Stimulated activated CD4-positive, alpha-beta T cell treated with anti-CD3 and anti-CD28 coated beads, Interleukin-1b, Interleukin-23, amount 100 ng/mL, for 48 hours (primary cell): ENCODE results near the gene HBB.
"Not testable (repeated sequence)": the region's sequence is repeated elsewhere in the genome, so short reads cannot be mapped to it uniquely, and the experiment has no call there.

ENCODE experiments used
- DNase-seq: peaks from one replicate; pipeline ENCODE4 v3.0.0-alpha.2; 2020

The HBB gene

DNA sequence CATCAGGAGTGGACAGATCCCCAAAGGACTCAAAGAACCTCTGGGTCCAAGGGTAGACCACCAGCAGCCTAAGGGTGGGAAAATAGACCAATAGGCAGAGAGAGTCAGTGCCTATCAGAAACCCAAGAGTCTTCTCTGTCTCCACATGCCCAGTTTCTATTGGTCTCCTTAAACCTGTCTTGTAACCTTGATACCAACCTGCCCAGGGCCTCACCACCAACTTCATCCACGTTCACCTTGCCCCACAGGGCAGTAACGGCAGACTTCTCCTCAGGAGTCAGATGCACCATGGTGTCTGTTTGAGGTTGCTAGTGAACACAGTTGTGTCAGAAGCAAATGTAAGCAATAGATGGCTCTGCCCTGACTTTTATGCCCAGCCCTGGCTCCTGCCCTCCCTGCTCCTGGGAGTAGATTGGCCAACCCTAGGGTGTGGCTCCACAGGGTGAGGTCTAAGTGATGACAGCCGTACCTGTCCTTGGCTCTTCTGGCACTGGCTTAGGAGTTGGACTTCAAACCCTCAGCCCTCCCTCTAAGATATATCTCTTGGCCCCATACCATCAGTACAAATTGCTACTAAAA is at the start of gene HBB:
Gene HBB (minus strand): TSS at position 340 of the 579 bp plus-strand sequence. CDS start 50 bp downstream, at position 290.
- DNase-seq, result no peak

DNA sequence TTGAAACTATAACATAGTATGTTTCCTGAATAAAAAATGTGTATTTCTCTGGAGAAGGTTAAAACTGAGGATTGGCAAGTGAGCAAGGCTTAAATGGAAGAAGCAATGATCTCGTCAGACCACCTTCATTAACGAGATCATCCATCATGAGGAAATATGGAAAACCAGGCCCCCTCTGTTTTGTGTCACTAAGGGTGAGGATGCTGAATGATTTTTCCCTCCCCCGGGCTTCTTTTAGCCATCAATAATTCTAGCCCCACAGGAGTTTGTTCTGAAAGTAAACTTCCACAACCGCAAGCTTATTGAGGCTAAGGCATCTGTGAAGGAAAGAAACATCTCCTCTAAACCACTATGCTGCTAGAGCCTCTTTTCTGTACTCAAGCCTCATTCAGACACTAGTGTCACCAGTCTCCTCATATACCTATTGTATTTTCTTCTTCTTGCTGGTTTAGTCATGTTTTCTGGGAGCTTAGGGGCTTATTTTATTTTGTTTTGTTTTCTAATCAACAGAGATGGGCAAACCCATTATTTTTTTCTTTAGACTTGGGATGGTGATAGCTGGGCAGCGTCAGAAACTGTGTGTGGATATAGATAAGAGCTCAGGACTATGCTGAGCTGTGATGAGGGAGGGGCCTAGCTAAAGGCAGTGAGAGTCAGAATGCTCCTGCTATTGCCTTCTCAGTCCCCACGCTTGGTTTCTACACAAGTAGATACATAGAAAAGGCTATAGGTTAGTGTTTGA is 48.7 kb upstream of the HBB start:
- no peak for DNase-seq

DNA sequence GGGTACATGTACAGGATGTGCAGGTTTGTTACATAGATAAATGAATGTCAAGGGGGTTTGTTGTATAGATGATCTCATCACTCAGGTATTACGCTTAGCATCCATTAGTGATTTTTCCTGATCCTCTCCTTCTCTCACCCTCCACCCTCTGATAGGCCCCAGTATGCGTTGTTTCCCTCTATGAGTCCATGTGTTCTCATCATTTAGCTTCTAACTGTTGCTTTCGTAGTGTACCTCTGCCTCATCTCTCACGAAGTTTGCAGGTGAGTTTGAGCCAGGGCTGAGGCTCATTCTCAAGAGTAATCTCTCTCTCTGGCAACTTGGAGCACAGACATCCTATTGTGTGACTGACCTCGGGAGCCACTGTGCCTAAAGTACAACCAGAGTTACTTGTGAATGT is 47.5 kb upstream of the HBB start:
- no peak for DNase-seq

DNA sequence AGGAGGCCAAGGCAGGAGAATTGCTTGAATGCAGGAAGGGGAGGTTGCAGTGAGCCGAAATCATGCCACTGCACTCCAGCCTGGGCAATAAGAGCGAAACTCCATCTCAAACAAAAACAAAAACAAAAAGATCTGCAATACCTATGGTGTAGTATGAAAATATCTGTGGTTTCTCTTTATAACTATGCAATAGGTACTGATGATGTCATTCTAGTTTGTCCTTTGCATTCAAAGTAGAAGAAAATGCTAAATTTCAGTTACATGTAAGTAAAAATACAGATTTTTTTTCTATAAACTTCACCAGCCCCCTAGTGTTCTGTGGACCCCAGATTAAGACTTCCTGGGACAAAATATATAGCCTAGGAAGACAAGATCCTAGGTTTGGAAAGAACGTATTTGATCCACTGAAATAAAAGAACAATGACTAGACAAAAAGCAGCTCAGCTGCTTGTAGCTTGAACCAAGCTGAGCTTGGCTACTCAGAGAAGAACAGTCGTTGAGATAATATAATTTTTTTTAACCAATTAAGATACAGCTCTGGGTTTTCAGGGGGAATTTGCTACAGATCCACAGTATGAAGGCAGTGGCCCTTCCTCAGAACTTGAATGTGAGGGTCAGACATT is 45.6 kb upstream of the HBB start:
- DNase-seq, result no peak

DNA sequence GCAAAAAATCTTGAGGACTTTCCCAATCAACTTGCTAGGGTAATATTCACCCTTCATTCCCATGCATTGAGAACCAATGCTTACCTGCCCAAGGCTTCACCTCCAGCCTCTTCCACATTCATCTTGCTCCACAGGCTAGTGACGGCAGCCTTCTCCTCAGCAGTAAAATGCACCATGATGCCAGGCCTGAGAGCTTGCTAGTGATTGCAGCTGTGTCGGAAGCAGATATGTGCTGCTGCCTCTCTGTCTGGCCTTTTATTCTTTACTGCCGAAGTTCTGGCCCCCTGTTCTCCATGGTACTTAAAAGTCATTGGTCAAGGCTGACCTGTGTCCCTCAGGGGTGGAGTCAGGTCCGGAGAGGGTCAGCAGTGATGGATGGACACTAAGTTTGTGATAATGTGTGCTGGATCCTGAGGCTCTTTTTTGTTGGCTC is 42.9 kb upstream of the HBB start, which contains the start of gene HBE1:
Gene HBE1 (minus strand): TSS at position 231 of the 433 bp plus-strand sequence. CDS start 55 bp downstream, at position 176.
- no peak for DNase-seq

DNA sequence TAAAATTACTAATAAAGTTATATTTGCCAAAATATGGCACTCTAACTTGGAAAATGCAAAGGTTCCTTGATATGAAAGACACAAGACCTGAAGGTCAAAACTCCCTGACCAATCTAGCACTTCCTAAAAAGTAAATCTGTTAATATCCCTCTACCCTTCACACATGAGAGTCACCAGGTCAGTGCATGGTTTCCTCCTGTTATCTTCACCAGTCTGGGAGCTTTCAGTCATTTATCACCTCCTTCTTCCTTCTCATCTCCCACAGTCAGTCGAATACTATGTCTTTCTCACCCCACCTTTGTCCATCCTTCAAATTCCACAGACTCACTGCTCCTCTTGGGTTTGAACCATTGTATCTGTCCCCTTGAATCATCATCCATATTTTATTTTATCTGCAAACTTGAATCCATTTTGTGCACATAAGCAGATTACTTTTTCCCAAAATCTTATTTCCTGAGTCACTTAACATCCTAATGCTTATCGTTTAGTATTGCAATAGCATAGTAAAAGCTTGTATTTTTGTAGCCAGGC is 40.2 kb upstream of the HBB start:
- no peak for DNase-seq

DNA sequence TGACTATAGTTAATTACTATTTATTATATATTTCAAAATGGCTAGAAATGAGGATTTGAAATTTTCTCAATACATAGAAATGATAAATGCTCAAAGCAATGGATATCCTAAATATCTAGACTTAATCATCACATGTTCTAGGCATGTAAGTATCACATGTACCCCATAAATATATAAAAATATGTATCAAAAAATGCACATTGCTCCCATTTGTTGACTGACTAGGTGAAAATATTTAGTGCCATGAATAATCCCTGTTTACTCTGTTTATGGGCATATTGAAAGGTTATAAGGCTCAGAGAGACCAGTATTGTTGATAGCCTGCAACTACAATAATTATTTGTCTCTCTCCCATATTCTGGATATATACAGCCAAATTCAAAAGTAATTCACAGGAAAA is 39.7 kb upstream of the HBB start:
- DNase-seq, result no peak

DNA sequence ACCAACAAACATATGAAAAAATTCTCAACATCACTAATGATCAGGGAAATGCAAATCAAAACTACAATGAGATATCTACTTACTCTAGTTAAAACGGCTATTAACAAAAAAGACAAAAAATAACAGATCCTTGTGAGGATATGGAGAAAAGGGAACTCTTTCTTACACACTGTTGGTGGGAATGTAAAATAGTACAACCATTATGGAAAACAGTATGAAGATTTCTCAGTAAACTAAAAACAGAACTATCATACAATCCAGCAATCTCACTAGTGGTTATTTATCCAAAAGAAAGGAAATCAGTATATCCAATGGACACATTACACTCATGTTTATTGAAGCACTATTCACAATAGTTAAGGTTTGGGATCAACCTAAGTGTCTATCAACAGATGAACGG is 39.0 kb upstream of the HBB start:
- DNase-seq, result no peak

DNA sequence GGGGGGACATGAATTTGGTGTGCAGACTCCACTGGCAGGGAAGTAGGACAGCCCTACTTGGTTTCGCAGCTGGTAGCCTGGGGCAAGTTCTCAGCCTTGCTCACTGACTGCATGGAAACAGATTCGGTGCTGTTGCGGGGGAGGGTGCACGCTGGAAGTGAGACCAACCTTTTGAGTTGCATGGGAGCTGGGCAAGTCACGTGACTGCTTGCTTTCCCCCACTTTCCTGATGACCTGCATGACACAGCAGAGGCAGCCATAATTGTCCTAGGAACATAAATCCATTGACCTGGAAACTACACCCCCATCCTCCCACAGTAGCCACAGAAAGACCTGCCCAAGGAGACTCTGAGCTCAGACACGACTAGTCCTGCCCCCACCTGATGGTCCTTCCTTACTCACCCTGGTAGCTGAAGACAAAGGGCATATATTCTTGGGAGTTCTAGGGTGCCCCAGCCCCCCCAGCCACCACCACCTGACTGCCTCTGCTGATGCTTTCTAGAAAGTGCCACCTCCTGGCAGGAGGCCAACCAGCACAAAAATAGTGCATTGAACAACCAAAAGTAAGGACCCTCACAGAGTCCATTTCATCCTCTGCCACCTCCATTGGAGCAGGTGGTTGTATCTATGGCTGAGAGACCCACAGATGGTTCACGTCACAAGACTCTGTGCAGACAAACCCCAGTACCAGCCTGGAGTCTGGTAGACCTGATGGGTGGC is 31.8 kb upstream of the HBB start:
- no peak for DNase-seq

DNA sequence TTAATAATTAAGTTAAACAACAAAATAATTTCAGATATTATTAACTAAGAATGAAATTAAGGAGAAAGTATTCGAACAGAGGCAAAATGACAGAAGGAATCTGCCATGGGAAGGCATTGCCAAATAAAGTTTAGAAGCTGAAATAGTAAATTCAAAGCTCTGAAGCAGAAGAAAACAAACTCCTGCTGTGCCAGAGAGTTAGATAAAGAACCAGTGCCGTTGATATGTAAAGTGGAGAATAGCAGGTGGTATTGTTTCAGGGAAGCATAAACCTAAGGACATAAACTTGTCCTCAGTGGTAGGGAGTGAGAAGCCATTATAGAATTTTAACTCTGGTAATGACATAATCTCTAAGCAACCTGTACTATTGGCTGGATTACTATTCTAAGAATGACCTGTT is 30.4 kb upstream of the HBB start:
- DNase-seq, result no peak

DNA sequence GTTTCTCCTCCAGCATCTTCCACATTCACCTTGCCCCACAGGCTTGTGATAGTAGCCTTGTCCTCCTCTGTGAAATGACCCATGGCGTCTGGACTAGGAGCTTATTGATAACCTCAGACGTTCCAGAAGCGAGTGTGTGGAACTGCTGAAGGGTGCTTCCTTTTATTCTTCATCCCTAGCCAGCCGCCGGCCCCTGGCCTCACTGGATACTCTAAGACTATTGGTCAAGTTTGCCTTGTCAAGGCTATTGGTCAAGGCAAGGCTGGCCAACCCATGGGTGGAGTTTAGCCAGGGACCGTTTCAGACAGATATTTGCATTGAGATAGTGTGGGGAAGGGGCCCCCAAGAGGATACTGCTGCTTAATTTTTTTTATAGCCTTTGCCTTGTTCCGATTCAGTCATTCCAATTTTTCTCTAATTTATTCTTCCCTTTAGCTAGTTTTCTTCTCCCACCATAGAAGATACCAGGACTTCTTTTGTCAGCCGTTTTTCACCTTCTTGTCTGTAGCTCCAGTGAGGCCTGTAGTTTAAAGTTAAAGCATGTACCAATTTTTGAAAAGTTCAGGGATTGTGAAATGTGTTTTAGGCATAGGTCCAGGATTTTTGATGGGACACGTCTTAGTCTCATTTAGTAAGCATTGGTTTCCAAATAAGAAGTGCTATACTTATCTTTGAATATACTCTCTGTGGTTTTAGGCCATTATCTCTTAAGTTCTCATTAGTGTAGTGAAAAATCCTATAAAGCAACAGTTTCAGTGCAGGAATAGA is 28.0 kb upstream of the HBB start, which contains the start of gene HBG2:
Gene HBG2 (minus strand): TSS at position 136 of the 768 bp plus-strand sequence. CDS start 53 bp downstream, at position 83.
- not testable (repeated sequence) for DNase-seq

DNA sequence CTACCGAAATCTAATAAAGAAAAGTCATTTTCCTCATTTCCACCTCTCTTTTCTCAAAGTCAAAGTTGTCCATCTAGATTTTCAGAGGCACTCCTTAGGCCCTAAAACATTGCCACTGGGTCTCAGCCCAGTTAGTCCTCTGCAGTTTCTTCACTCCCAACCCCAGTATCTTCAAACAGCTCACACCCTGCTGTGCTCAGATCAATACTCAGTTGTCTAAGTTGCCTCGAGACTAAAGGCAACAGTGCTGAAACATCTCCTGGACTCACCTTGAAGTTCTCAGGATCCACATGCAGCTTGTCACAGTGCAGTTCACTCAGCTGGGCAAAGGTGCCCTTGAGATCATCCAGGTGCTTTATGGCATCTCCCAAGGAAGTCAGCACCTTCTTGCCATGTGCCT is 27.2 kb upstream of the HBB start:
- not testable (repeated sequence) for DNase-seq

DNA sequence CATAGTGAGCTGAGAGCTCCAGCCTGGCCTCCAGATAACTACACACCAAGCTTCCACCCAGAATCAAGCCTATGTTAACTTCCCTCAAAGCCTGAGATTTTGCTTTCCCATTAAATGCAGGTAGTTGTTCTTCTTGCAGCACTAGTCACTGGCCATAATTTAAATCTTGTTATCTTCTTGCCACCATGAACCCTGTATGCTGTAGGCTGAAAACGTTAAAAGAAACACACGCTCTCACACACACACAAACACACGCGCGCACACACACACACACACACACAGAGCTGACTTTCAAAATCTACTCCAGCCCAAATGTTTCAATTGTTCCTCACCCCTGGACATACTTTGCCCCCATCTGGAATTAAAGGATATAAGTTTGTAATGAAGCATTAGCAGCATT is 26.6 kb upstream of the HBB start:
- not testable (repeated sequence) for DNase-seq

DNA sequence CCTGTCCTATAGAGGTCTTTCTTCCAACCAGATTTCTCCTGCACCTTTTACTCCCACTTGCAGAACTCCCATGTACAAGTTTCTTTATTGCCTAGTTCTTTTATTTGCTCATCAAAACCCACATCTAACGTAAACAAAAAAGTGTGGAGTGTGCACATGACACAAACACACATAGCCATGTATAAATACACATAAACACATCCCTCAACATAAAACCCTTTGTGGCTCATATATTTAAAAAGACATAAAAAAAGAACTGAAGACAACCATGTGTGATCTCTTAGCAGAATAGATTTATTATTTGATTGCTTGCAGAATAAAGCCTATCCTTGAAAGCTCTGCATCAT is 26.0 kb upstream of the HBB start:
- no peak for DNase-seq

DNA sequence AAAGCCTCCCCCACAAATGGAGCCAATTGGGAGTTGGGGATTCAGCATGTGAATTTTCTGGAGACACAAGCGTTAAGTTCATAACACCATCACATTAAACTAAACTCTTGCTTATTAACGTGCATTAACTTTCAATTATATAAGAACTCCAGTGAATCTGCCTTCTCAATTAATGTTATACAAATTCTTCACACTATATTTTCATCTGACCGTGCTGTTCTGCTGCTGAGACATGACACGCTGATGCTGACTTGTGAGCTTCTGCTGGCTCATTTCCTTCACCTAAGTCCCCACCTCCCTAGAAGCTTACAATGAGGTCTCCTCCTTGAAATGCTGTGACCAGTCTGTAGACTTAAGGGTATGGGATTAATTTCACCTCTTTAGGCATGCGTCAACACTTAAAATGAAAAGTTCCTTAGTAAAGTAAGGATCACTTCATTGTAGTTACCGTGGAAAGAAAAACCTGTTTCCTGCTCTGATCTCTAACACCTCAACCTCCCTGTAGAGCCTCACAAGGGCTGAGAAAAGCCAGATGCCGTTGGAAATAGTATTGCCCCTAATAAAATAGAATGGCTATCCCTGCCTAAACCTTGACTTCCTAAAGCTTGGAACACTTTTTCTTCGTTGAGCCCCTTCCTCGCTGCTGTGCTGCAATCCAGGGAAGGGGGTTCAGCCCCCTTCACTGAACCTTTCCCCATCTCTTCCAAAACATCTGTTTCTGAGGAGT is 25.5 kb upstream of the HBB start:
- no peak for DNase-seq

DNA sequence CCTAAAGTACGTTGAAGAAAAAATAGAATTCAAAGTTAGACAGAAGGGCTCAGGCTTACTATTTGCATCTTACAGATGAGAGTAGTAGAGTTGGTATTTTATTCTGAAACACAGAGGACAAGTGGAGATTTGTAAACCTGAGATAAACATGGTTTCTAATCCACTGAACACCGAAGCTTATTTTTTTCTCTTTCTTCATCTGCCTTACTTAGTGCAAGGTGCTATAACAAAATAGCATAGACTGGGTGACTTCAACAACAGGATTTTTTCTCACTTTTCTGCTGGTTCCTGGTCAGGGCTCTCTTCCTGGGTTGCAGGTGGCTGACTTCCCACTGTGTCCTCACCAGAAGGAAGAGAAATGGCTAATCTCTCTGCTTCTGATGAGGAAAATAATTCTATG is 24.9 kb upstream of the HBB start:
- DNase-seq, result no peak

DNA sequence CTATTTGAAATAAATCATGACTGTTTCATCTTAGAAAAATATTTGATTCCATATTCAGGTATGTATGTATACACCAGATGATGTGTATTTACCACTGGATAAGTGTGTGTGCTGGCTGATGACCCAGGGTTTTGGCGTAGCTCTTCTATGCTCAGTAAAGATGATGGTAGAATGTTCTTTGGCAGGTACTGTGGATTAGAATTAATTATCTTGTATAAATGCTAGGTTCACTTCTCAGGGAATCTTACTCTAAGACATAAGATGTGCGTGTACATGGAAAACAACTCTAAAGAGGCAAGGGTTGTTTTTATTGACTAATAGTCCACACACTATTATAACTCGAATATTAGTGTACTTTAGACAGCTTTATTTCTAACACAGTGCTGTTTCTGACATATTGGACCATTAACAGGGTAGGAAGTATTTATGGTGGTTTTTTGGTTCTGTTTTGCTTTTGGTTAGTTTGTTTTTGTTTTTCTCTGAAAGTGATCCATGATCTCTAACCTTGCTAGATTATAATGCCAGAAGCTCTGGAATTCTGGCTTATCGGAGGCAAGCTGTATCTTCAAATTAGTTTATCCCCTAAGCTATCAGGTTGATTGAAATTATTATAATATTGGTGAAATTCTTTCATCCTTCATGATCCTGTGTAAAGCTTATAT is 23.8 kb upstream of the HBB start:
- DNase-seq, result no peak

DNA sequence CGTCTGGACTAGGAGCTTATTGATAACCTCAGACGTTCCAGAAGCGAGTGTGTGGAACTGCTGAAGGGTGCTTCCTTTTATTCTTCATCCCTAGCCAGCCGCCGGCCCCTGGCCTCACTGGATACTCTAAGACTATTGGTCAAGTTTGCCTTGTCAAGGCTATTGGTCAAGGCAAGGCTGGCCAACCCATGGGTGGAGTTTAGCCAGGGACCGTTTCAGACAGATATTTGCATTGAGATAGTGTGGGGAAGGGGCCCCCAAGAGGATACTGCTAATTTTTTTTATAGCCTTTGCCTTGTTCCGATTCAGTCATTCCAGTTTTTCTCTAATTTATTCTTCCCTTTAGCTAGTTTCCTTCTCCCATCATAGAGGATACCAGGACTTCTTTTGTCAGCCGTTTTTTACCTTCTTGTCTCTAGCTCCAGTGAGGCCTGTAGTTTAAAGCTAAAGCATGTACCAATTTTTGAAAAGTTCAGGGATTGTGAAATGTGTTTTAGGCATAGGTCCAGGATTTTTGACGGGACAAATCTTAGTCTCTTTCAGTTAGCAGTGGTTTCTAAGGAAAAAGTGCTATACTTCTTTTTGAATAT is 23.0 kb upstream of the HBB start, which contains the start of gene HBG1:
Gene HBG1 (minus strand): TSS at position 51 of the 590 bp plus-strand sequence. CDS start 53 bp downstream, outside the sequence.
- DNase-seq, result not testable (repeated sequence)

DNA sequence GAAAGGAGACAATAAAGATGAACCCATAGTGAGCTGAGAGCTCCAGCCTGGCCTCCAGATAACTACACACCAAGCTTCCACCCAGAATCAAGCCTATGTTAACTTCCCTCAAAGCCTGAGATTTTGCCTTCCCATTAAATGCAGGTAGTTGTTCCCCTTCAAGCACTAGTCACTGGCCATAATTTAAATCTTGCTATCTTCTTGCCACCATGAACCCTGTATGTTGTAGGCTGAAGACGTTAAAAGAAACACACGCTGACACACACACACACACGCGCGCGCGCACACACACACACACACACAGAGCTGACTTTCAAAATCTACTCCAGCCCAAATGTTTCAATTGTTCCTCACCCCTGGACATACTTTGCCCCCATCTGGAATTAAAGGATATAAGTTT is 21.6 kb upstream of the HBB start:
- not testable (repeated sequence) for DNase-seq

DNA sequence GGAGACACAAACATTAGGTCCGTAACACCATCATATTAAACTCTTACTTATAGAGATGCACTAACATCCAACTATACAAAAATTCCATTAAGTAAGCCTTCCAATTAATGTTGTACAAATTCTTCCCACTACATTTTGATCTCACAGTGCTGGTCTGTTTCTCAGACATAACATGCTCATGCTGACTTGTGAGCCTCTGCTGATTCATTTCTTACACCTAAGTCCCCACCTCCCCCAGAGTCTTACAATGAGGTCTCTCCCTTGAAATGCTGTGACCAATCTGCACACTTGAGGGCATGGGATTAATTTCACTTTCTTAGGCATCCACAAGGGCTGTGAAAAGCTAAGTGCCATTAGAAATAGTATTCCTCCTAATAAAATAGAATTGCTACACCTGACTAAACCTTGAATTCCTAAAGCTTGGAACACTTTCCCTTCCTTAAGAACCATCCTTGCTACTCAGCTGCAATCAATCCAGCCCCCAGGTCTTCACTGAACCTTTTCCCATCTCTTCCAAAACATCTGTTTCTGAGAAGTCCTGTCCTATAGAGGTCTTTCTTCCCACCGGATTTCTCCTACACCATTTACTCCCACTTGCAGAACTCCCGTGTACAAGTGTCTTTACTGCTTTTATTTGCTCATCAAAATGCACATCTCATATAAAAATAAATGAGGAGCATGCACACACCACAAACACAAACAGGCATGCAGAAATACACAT is 20.8 kb upstream of the HBB start:
- no peak for DNase-seq
